NCI-H1417 (cell line): ENCODE data around the gene CTU1.

Source experiments
- DNase-seq, 3 experiments: peaks; one replicate each; lab custom pipeline; 2025; lab: John Stamatoyannopoulos, UW

The CTU1 gene

DNA sequence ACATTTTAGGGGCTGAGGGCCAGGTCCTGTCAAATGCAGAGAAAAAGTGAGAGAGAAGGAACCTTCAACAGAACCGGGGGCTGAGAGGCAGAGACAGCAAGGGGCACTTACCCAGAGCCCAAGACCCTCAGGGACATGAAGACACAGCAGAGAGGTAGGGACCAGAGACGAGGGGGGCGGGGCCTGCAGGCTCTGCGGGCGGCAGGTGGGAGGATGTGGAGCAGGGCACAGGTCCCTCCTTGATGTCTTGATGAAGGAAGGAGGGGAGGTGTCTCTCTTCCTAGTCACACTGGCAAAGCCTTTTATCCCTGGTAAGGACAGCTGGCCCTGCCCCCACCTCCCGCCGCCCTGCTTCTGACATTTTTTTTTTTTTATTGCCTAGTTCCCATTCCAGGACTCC, 25.6 kb downstream of the CTU1 start, which contains the start of gene KLK14:
TSS of gene KLK14 (minus strand) at position 277 of the 400 bp plus-strand sequence. CDS start at position 4, 273 bp downstream.
- no peak for DNase-seq

DNA sequence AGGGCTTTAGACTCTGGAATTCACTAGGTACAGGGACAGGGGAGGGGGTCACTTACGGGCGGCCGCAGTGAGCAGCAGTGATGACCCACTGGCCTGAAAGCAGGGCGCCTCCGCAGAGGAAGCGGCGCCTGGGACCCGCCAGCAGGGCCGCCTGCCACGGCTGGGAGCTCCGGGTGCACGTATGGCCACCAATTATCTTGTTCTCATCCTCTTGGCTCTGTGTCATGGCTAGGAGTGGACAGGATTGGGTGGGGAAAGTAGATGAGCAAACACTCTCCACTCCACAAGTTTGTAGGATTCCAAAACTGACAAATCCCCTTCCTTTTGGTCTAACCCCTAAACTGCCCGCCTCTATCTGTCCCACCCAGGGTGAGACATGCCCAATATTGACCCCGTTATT, 26.7 kb downstream of the CTU1 start:
- DNase-seq: no peak

DNA sequence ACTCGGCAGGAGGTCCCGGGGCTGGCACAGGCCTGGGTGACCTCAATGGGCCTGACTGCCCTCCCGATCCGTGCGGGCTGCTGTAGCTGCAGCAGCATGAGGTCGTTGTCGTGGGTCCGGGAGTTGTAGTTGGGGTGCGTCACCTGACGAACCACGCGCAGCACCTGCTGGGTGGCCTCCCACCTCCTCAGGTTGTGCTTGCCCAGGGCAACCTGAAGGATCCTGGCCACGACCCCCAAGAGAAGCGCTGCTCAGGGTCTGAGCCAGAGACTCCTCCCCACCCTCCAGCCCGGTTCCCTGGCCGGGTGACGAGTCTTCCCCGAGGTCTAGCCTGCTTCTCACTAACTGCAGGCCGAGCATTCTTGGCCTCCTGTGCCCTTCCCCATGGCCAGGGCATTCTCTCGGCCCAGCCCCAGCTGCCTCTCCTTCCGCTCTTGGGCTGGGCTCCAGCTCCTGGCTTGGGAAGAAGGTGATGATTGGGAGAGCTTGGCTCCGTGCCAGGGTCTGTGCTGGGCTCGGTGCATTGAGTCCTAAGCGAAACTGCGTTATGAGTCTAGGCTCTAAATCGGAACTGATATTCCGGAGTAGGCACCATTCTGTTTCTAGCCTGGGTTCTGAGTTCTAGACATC, 28.6 kb downstream of the CTU1 start:
- DNase-seq: no peak

DNA sequence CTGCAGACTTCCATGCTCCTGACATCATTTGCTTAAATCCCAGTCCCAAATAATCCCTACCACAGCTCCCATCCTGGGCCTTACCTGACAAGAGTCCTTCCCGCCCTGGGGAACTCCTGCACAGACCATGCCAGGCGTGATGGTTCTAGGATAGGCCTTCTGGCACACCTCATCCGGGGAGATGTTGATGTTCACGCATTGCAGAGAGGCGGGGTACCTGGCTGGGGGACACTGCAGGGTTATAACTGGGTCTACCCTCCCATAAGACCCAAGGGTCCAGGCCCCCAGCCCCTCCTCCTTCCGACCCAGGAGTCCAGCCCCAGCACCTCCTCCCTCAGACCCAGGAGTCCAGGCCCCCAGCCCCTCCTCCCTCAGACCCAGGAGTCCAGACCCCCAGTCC, 29.5 kb downstream of the CTU1 start:
- no peak for DNase-seq

DNA sequence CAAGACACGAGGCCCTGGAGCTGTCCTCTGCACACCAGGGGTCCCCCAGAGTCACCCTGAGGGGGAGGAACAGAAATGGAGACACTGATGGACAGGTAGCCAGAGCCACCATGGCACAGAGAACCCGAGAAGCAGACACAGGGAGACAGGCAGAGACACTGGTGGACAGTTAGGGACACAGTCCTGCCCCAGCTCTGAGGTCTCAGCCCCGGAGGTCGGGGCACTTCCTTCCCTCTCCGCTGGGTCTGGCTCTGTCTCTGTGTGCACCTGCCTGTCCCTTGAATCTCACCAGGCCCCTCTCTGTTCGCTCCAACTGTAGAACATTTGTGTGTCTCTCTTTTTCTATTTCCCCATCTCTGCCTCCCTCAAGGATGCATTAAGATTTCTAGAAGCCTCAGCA, 30.1 kb downstream of the CTU1 start:
- no peak for DNase-seq

DNA sequence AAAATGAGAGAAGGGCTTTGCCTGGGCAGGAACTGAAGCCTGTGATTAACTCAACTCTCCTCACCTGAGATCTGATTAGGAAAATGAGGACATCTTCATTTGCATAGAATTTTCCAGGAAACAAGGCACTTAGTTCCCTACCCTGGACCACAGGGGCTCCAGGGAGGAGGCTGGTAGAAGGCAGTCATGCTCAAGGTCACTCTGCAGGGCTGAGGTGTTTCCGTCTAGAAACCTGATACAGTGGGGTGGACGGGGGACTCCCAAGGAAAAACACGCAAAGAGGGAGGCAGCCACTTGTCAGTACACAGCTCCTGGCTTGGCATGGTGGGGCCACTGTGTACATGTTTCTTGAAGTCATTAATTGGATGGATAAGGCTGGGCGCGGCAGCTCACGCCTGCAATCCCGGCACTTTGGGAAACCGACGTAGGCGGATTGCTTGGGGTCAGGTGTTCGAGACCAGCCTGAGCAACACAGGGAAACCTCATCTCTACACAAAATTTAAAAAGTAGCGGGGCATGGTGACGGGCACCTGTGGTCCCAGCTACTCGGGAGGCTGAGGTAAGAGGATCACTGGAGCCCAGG, 31.5 kb downstream of the CTU1 start:
- peak in 1 of 3 experiments; percentile 16 for DNase-seq

DNA sequence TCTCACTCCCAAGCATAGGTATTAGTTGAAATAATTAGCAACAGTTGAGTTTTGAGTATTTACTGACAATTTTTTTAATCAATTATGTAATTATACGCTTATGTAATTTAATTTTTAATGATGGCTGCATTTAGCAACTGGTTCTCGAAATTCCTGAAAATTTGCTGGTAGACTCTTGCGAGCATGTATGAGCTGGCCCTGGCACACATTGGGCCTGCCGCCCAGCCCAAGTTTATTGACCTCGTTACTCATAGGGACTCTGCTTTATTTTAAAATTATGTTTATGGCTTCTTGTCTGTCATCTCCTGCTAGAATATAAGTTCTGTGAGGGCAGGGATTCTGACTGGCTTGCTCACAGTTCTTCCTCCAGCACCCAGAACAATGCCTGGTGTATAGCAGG, 32.2 kb downstream of the CTU1 start:
- no peak for DNase-seq

DNA sequence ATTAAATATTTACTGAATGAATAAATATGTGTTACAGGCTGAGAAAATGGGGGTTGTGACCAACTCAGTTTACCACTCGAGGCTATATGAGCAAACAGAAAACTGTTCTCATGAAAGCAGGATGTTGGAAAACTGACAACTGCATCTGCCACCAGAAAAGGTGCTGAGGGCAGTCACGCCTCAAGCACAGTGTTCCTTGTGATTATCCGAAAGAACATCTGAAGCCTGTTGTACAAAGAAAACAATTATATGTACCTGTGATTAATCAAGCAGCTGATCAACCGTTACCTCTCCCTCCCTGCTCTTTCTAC, 37.2 kb downstream of the CTU1 start:
- DNase-seq: peak in 2 of 3 experiments; percentile 49 to 85

DNA sequence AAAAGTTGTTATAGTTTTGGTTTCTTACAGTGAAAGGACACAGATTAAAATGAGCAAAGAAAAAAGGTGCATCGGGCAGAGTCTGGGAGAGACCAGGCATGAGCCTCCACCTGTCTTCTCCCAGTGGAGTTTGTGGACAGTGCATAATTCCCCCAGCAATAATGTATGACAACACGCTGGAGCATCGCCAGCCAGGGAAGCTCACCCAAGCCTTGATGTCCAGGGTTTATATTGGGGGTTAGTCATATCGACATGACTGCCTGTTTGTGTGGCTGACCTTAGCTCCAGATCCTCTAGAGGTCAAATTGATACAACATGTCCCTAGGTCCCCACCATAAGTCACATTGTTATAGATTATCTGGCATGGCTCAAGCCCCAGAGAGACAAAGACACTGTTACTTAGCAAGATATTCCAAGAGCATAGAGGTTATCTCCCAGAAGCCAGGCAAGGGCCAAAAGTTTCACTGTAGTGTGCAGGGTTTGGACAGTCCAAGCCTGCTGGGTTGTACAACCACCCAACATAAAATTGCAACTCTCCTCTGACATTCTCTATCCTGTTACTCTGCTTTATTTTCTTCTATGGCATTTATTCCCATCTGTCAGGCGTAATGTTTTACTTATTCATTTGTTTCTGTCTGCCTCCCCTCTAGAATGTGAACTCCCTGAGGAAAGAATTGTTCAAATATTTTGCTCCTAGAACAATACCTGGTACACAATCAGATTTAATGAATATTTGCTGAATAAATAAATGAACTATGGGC, 37.7 kb downstream of the CTU1 start:
- peak in 2 of 3 experiments; percentile 27 to 49 for DNase-seq

DNA sequence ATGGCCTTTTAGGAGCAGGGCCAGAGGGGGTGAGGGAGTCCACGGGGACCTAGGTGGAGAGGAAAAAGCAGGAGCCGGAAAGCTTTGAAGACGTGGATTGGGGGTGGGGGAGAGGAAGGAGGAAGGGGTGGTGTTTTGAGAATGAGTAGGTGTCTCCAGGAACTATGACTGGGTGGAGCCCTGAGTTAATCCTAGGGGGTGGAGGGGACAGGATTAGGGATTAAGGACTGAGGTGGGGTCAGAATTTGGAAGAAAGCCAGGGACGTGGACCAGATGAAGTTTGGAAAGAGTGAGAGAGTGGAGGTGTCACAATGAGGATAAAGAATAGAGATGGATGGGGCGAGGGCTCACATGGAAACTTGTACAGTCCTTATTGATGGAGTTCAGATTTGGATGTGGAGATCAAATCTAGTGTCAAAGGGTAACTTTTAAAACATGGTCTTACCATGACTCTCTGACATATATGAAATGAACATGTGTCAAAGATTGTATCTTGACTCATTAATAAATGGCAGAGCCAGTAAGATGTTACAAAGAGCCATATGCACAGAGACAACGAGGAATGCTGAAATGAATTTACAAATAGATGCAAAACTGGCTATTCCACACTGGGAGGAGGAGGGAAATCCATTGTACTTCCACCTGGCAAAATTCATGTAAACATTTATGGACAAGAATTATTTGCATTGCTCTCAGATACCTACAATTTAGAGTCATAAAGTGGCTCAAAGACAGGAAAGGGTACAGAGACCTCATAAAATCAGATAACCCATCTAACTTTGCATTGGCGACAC, 41.6 kb downstream of the CTU1 start:
- peak in 1 of 3 experiments; percentile 2 for DNase-seq

DNA sequence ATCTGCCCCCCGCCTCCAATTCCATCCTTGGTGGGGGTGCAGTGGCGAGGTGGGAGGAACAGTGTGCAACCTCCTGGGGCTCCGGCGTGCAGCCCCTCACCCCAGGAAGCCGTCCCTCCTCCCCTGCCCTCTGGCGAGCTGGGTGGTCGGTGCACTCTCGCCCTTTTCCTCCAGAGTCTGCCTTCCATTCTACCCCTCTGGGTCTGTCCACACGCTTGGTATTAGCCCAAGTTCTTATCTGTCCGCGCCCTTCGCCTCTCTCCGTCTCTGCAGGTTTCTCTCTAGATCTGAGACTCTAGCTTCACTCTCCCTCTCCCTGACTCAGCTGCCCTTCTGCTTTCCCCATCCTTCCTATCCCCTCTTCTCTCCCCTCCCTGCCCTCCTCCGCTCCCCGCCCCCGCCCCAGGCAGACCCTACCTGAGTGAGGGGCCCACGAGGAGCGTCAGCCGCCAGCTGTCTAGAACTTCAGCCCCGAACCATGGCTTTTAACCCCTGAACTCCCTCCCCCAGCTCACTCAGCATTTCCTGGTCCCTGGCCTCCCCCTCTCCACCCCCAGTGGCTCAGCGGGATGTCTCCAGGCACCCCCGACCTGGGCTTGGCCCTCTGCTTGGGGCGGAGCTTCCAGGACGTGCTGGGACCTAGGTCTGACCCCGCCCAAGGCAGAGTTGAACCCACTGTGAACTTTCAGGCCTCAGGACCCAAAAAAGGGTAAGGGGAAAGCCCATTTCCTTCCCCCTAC, 42.8 kb downstream of the CTU1 start:
- no peak for DNase-seq

DNA sequence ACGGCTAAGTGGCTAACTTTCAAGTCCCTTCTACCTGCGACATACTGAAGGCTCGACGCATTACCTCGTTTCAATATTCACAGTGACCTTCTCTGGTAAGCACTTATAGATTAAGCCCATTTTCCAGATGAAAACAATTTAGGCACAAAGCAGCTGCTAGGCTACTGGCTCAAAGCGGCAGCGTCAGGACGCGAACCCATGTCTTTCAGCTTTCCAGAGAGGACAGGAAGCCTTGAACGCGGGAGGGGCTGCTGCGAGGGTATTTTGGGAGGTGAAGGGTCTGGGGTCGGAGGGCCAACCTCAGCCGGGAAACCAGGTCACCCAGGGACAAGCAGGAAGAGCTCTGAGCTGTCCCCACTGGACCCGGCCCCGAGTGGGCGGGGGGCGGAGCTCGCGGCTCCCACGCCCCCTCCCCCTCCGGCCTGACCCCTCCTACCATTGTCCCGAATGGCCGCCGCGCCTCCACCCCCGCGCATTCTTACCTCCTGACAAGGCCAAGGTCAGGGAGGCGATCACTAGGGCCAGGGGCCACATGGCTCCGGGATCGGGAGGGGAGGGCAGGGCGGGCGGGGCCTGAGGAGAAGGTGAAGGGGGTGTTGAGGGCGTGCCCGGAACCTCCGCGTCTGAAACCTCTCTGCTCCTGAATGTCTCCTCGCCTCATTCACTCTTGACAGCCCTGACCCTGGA, 43.5 kb downstream of the CTU1 start, which contains the start of gene KLK13:
TSS of gene KLK13 (minus strand) at position 559 of the 687 bp plus-strand sequence. CDS start at position 534, 25 bp downstream.
- no peak for DNase-seq

DNA sequence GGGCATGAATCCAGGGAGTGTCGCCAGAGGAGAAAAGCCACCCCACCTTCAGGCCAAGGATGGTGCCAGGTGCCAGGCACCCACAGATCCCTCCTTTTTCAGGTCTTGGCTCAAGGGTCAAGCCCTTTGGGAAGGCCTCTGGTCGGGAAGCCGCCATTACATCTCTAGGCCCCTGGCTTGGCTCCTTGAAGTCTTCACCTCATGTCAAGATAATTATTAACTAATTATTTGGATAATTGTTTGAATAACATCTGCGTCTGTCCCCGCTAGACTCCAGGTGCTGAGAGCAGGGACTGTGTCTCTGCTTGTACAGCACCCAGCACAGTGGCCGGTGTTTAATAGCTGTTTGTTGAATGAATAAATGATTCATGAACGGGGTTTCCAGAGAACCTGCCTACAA, 44.5 kb downstream of the CTU1 start:
- DNase-seq: peak in 1 of 3 experiments; percentile 20

DNA sequence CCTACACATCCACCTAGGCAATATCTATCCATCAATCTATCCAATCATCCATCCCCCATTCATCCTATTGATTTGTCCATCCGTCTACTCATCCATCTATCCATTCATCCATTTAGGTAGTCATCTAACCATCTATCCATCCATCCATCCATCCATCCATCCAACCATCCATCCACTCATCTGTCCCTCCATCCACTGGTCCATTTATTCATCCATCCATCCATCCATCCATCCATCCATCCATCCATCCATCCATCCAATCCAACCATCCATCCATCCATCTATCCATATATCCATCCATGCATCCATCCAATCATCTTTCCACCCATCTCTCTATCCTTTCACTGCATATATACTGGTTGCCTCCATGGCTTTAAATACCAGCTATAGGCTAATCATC, 47.2 kb downstream of the CTU1 start:
- DNase-seq: no peak

DNA sequence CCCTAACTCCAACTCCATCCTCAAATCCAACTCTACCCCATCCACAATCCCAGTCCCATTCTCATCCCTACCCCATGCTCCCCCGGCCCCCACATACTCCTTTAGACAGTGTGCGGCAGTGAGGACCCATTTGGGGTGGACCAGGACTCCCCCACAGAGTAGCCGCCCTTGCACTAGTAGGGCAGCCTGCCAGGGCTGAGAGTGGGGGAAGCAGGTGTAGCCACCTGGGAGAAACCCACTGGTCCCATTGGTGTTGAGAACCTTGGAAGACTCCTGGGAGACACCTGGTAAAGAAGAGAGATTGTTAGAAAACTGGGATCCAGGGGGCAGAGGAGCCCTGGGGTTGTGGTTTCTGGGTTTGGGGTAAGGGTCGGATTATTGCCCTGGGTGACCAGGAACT, 47.9 kb downstream of the CTU1 start:
- DNase-seq: no peak

DNA sequence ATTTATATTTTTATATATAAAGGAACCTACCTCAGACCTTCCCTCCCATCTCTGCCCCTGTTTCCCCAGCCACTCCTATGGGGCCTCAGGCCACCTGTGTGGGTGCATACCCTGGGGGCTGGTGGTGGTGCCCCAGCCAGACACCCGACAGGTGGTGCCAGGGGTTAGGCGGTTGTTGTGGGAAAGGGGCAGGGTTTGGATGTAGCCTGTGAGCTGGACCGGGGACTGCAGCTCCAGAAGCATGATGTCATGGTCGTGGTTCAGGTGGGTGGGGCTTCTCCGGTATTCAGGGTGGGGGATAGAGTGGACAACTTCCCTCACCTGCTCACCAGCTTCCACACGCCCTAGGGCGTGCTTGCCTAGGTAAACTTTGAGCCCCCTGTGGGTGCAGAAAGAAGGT, 48.5 kb downstream of the CTU1 start:
- DNase-seq: peak in 1 of 3 experiments; percentile 4

DNA sequence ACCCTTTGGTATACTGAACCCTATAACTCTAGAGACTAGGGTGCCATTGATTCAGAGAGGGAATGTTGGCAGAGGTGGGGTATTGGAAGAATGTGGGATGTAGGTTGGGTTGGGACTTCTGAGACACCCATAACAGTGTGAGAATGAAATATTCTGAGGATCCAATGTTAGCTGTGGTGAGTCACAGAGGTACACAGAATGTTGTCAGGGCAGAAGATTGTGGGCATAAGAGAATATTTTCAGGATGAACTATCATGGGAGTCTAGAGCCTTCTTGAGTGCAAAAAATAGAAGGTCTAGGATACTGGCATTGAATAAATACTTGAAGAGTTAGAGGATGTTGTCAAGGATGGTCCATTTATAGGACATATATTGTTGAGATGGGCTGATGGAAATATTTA, 52.3 kb downstream of the CTU1 start:
- no peak for DNase-seq
